RWPE1 (cell line): ENCODE results near the gene INSIG1.

Experiments used
- CTCF ChIA-PET: fragments of 350-600 bp; sonication (Branson Sonifier 250); formaldehyde crosslinking; extraction: SDS; loops from one replicate; lab custom pipeline; 2021; lab: Yijun Ruan, JAX
- POLR2A ChIA-PET: fragments of 400-600 bp; formaldehyde crosslinking; extraction: SDS; loops from one replicate; lab custom pipeline; 2020; ENCODE audit warnings: antibody characterized with exemption; ENCODE audit not compliant: low non-redundant PET; lab: Yijun Ruan, JAX
- DNase-seq: peaks from one replicate; pipeline ENCODE4 v3.0.0; 2012; ENCODE audit warnings: low spot score
- H3K27ac ChIP-seq: fragments of 450-650 bp; 2 replicates; pipeline ENCODE4 v1.5.1; 2017
- CTCF ChIP-seq: fragments of 450-650 bp; conservative IDR thresholded peaks from 2 replicates; pipeline ENCODE4 v1.5.1; 2017; ENCODE audit warnings: low read depth, mild to moderate bottlenecking

The INSIG1 gene

GRCh38 chr7:155268921-155269650, 28.6 kb upstream of the INSIG1 start:
- H3K27ac ChIP-seq: no peak overlapping the region
- DNase-seq: no peak
- CTCF ChIA-PET: no interaction called here
- POLR2A ChIA-PET: no interaction called here
- TF ChIP-seq CTCF: no peak

- H3K27ac ChIP-seq: no peak overlapping the region
- CTCF ChIA-PET: no interaction called here
- POLR2A ChIA-PET: no interaction called here
- TF ChIP-seq CTCF: no peak
- no peak for DNase-seq
Measured at GRCh38 chr7:155269766-155270585, 27.7 kb upstream of the INSIG1 start.

- H3K27ac ChIP-seq: no peak overlapping the region
- POLR2A ChIA-PET: no interaction called here
- CTCF ChIA-PET: no interaction called here
- TF ChIP-seq CTCF: no peak
- no peak for DNase-seq
Measured at GRCh38 chr7:155270861-155271260, 26.8 kb upstream of the INSIG1 start.

- ChIA-PET POLR2A (no interaction called here), CTCF (no interaction called here)
- DNase-seq: no peak
- TF ChIP-seq CTCF: no peak
- no peak overlapping the region for H3K27ac ChIP-seq
Measured at GRCh38 chr7:155274633-155275355, 22.9 kb upstream of the INSIG1 start.

GRCh38 chr7:155276042-155276799, 21.5 kb upstream of the INSIG1 start:
- TF ChIP-seq CTCF: no peak
- ChIA-PET POLR2A (no interaction called here), CTCF (no interaction called here)
- no peak for DNase-seq
- no peak overlapping the region for H3K27ac ChIP-seq
